ENCODE data around the gene GPR141.

Gene GPR141

DNA sequence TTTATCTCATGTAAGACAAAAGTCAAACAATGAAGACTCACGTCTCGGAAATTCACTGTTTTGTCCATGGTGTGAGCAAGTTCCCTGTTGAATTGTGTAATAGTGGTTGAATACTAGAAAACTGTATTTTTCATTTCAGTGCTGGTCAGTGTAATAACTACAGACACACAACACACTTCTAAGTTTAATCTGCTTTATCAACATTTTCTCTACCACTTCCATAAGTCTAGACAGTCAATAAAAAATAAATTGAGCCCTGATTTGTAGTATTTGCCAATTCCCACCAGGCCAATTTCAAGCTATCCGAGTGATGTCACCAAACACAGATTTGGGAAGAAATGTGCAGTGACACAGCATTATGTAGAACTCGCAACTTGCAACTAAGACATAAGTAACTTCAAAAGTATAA lies 81.9 kb downstream of the GPR141 start:
- H3K4me3 ChIP-seq (replicated peaks; ENCODE audit: low read depth, low read length): no peak overlapping the region
- no peaks in the 10 kb centered on the region for H3K27me3 ChIP-seq (replicated peaks; ENCODE audit: control insufficient read depth, insufficient read depth, low read length)
- H3K36me3 ChIP-seq (ENCODE audit: control insufficient read depth, insufficient read depth, low read length): no peaks in the 10 kb centered on the region
- TF ChIP-seq, protein P1, sequence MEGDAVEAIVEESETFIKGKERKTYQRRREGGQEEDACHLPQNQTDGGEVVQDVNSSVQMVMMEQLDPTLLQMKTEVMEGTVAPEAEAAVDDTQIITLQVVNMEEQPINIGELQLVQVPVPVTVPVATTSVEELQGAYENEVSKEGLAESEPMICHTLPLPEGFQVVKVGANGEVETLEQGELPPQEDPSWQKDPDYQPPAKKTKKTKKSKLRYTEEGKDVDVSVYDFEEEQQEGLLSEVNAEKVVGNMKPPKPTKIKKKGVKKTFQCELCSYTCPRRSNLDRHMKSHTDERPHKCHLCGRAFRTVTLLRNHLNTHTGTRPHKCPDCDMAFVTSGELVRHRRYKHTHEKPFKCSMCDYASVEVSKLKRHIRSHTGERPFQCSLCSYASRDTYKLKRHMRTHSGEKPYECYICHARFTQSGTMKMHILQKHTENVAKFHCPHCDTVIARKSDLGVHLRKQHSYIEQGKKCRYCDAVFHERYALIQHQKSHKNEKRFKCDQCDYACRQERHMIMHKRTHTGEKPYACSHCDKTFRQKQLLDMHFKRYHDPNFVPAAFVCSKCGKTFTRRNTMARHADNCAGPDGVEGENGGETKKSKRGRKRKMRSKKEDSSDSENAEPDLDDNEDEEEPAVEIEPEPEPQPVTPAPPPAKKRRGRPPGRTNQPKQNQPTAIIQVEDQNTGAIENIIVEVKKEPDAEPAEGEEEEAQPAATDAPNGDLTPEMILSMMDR (IDR thresholded peaks at IDR 0.05; ENCODE audit: insufficient read depth, low read length, poor library complexity, severe bottlenecking): no peak
- DNase-seq (ENCODE audit: extremely low read depth, insufficient read length): no peak

DNA sequence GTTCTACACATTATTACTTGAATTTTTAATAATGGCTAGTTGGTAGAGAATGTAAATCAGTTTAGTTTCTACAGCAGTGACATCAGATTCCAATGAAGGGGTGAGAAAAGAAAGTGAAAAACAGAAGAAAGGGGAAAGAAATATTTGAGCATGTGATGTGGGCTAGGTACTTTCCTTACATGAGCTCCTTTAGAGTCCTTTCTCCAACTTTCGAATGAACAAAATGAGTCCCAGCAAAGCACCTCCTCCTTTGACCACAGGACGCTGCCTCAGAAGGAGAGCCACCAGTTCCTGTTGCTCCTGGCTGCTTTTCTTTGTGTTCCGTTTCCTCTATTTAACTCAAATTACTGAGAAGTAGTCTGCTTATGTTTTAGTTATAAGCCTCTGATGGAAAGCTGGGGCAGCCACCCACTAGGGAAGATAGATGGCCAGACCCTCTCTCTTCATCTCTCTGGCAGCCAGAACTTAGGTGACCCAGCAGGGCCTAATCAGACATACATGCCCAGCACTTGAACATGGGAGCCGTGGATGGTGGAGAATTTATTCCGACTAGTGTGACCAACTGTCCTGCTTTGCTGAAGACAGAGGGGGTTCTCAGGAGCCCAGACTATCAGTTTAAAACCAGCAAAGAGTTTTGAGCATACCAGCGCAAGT lies 82.4 kb downstream of the GPR141 start:
- Histone ChIP-seq H3K4me3 (replicated peaks; ENCODE audit: low read depth, low read length) (no peak overlapping the region), H3K36me3 (ENCODE audit: control insufficient read depth, insufficient read depth, low read length) (no peaks in the 10 kb centered on the region), H3K27me3 (replicated peaks; ENCODE audit: control insufficient read depth, insufficient read depth, low read length) (no peaks in the 10 kb centered on the region)
- DNase-seq (ENCODE audit: extremely low read depth, insufficient read length): peak; percentile 56
- TF ChIP-seq, protein P1 (IDR thresholded peaks at IDR 0.05; ENCODE audit: insufficient read depth, low read length, poor library complexity, severe bottlenecking): no peak

GRCh38 chr7:37768611-37769010 lies 85.0 kb downstream of the GPR141 start:
- Histone ChIP-seq H3K27me3 (replicated peaks; ENCODE audit: control insufficient read depth, insufficient read depth, low read length) (no peaks in the 10 kb centered on the region), H3K36me3 (ENCODE audit: control insufficient read depth, insufficient read depth, low read length) (no peaks in the 10 kb centered on the region), H3K4me3 (replicated peaks; ENCODE audit: low read depth, low read length) (no peak overlapping the region)
- TF ChIP-seq, protein P1 (IDR thresholded peaks at IDR 0.05; ENCODE audit: insufficient read depth, low read length, poor library complexity, severe bottlenecking): no peak
- no peak for DNase-seq (ENCODE audit: extremely low read depth, insufficient read length)

GRCh38 chr7:37769291-37769690 lies 85.7 kb downstream of the GPR141 start:
- Histone ChIP-seq H3K36me3 (ENCODE audit: control insufficient read depth, insufficient read depth, low read length) (no peaks in the 10 kb centered on the region), H3K27me3 (replicated peaks; ENCODE audit: control insufficient read depth, insufficient read depth, low read length) (no peaks in the 10 kb centered on the region), H3K4me3 (replicated peaks; ENCODE audit: low read depth, low read length) (no peak overlapping the region)
- DNase-seq (ENCODE audit: extremely low read depth, insufficient read length): no peak
- TF ChIP-seq, protein P1 (IDR thresholded peaks at IDR 0.05; ENCODE audit: insufficient read depth, low read length, poor library complexity, severe bottlenecking): no peak

DNA sequence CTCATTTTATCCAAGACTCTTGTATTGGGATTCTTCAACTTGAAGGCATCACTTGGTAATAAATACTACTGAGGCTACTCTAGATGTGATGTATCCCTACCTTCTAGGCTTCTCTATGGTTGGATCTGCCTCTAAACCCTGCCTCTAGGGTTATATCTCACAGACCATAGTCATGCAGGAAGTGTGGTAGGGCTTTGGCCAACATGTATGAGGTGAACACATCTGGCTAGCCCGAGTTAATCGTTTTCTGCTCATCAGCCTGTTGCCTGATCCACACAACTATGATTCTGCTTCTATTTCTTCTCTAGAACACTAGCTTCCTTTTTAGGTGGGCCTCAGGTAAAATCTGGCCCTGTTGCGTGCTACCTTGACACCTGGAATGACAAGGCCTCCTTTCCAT lies 86.2 kb downstream of the GPR141 start:
- TF ChIP-seq, protein P1 (IDR thresholded peaks at IDR 0.05; ENCODE audit: insufficient read depth, low read length, poor library complexity, severe bottlenecking): no peak
- H3K4me3 ChIP-seq (replicated peaks; ENCODE audit: low read depth, low read length): no peak overlapping the region
- DNase-seq (ENCODE audit: extremely low read depth, insufficient read length): no peak
- H3K27me3 ChIP-seq (replicated peaks; ENCODE audit: control insufficient read depth, insufficient read depth, low read length): no peaks in the 10 kb centered on the region
- H3K36me3 ChIP-seq (ENCODE audit: control insufficient read depth, insufficient read depth, low read length): no peaks in the 10 kb centered on the region

DNA sequence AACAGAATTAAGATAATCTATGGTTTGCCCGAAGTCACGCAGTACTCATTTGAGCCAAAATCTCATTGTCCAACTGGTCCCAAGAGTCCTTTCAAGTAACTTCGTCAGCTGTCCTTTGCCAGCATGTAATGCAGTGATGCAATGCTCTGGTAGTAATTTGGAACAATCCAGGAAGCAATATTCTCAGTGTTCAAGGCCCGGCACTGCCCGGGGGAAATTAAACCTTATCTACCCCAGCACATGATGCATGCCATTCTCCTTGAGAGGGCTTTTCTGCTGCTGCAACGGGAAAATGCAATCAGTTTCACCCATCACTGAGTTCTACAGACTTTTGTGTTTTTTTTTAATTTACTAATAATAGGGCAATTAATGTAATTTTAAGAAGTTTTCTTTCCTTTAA lies 87.3 kb downstream of the GPR141 start:
- TF ChIP-seq, protein P1 (IDR thresholded peaks at IDR 0.05; ENCODE audit: insufficient read depth, low read length, poor library complexity, severe bottlenecking): no peak
- H3K27me3 ChIP-seq (replicated peaks; ENCODE audit: control insufficient read depth, insufficient read depth, low read length): no peaks in the 10 kb centered on the region
- DNase-seq (ENCODE audit: extremely low read depth, insufficient read length): no peak
- no peak overlapping the region for H3K4me3 ChIP-seq (replicated peaks; ENCODE audit: low read depth, low read length)
- H3K36me3 ChIP-seq (ENCODE audit: control insufficient read depth, insufficient read depth, low read length): no peaks in the 10 kb centered on the region

Measured in GM06990 (cell line).